CD4-positive, alpha-beta T cell treated with Interleukin-10 for 1 hour (primary cell): Measurements from ENCODE around the gene ADARB2.

Experiments used
- DNase-seq: peaks from one replicate; pipeline ENCODE4 v3.0.0-alpha.2; 2020

ADARB2 gene

GRCh38 chr10:1132584-1132983 is 604.7 kb downstream of the ADARB2 start:
- DNase-seq, result no peak

GRCh38 chr10:1130995-1131790 is 606.1 kb downstream of the ADARB2 start:
- DNase-seq, result no peak

- DNase-seq, result no peak
Observed at GRCh38 chr10:1130226-1130625, 607.1 kb downstream of the ADARB2 start.

GRCh38 chr10:1128649-1129048 is 608.7 kb downstream of the ADARB2 start:
- DNase-seq, result no peak

GRCh38 chr10:1128115-1128514 is 609.2 kb downstream of the ADARB2 start:
- no peak for DNase-seq

GRCh38 chr10:1127629-1128028 is 609.7 kb downstream of the ADARB2 start:
- no peak for DNase-seq
